SK-N-SH treated with all-trans-retinoic acid at 6 μM for 48 hours (cell line): Measurements from ENCODE around the gene PHYKPL.

Experiments used
- ATAC-seq: fragments of 200-7000 bp; cut with Tn5 transposase; 3 replicates; pipeline ENCODE4 v1.9.1; 2020; ENCODE audit warnings: mild to moderate bottlenecking, moderate library complexity
- BACH2 ChIP-seq: fragments of 250-450 bp; sonication (Bioruptor Pico); IDR thresholded peaks from 2 replicates; pipeline ENCODE4 v1.9.0; 2021; ENCODE audit warnings: mild to moderate bottlenecking, borderline replicate concordance
- CREB5 ChIP-seq: fragments of 250-450 bp; sonication (Bioruptor Pico); IDR thresholded peaks from 2 replicates; pipeline ENCODE4 v1.5.1; 2020; ENCODE audit warnings: low read depth, mild to moderate bottlenecking, moderate library complexity
- CSDC2 ChIP-seq: fragments of 250-450 bp; sonication (Bioruptor Pico); IDR thresholded peaks from 2 replicates; pipeline ENCODE4 v1.5.0; 2020; ENCODE audit warnings: mild to moderate bottlenecking, moderate library complexity
- CSRNP3 ChIP-seq: fragments of 250-450 bp; sonication (Bioruptor Pico); IDR thresholded peaks from 2 replicates; pipeline ENCODE4 v1.5.1; 2021; ENCODE audit warnings: mild to moderate bottlenecking, moderate library complexity
- ESRRG ChIP-seq: fragments of 250-450 bp; sonication (Bioruptor Pico); IDR thresholded peaks from 2 replicates; pipeline ENCODE4 v1.6.1; 2021; ENCODE audit warnings: mild to moderate bottlenecking
- GLIS3 ChIP-seq: fragments of 250-450 bp; sonication (Bioruptor Pico); IDR thresholded peaks from 2 replicates; pipeline ENCODE4 v1.5.0; 2020; ENCODE audit warnings: mild to moderate bottlenecking, moderate library complexity
- ISL1 ChIP-seq: fragments of 250-450 bp; sonication (Bioruptor Pico); IDR thresholded peaks from 2 replicates; pipeline ENCODE4 v2.1.2; 2022; ENCODE audit warnings: mild to moderate bottlenecking, moderate library complexity
- OSR1 ChIP-seq: fragments of 250-450 bp; sonication (Bioruptor Pico); IDR thresholded peaks from 2 replicates; pipeline ENCODE4 v1.8.0; 2022; ENCODE audit warnings: moderate library complexity, mild to moderate bottlenecking, inconsistent platforms
- PATZ1 ChIP-seq: fragments of 250-450 bp; sonication (Bioruptor Pico); IDR thresholded peaks from 2 replicates; pipeline ENCODE4 v1.8.0; 2020; ENCODE audit warnings: mild to moderate bottlenecking, moderate library complexity, borderline replicate concordance
- POU6F1 ChIP-seq: fragments of 250-450 bp; sonication (Bioruptor Pico); IDR thresholded peaks from 2 replicates; pipeline ENCODE4 v1.8.0; 2021; ENCODE audit warnings: low read depth, mild to moderate bottlenecking, moderate library complexity, borderline replicate concordance
- PPARA ChIP-seq: fragments of 250-450 bp; sonication (Bioruptor Pico); IDR thresholded peaks from 2 replicates; pipeline ENCODE4 v1.5.0; 2020; ENCODE audit warnings: mild to moderate bottlenecking, borderline replicate concordance
- RARB ChIP-seq: fragments of 250-450 bp; sonication (Bioruptor Pico); IDR thresholded peaks from 2 replicates; pipeline ENCODE4 v1.8.0; 2021; ENCODE audit warnings: mild to moderate bottlenecking, moderate library complexity
- SNAI2 ChIP-seq: fragments of 250-450 bp; sonication (Bioruptor Pico); IDR thresholded peaks from 2 replicates; pipeline ENCODE4 v1.5.0; 2020; ENCODE audit warnings: mild to moderate bottlenecking, moderate library complexity
- TCF4 ChIP-seq: fragments of 250-450 bp; sonication (Bioruptor Pico); IDR thresholded peaks from 2 replicates; pipeline ENCODE4 v1.8.0; 2021; ENCODE audit warnings: mild to moderate bottlenecking, moderate library complexity, borderline replicate concordance
- TSHZ2 ChIP-seq: fragments of 250-450 bp; sonication (Bioruptor Pico); IDR thresholded peaks from 2 replicates; pipeline ENCODE4 v1.5.0; 2020; ENCODE audit warnings: mild to moderate bottlenecking, moderate library complexity
- ZC3H10 ChIP-seq: fragments of 250-450 bp; sonication (Bioruptor Pico); IDR thresholded peaks from 2 replicates; pipeline ENCODE4 v1.5.1; 2021; ENCODE audit warnings: mild to moderate bottlenecking, moderate library complexity
- ZFP3 ChIP-seq: fragments of 250-450 bp; sonication (Bioruptor Pico); IDR thresholded peaks from 2 replicates; pipeline ENCODE4 v1.5.0; 2020; ENCODE audit warnings: mild to moderate bottlenecking, moderate library complexity
- ZFP30 ChIP-seq: fragments of 450-650 bp; formaldehyde crosslinking; IDR thresholded peaks from 2 replicates; pipeline ENCODE4 v1.5.0; 2022; ENCODE audit warnings: mild to moderate bottlenecking, moderate library complexity
- ZNF565 ChIP-seq: fragments of 450-650 bp; formaldehyde crosslinking; conservative IDR thresholded peaks from 2 replicates; pipeline ENCODE4 v1.5.0; 2020; ENCODE audit warnings: low read depth, mild to moderate bottlenecking, moderate library complexity
- ZNF70 ChIP-seq: fragments of 450-650 bp; formaldehyde crosslinking; IDR thresholded peaks from 2 replicates; pipeline ENCODE4 v1.5.0; 2020; ENCODE audit warnings: mild to moderate bottlenecking, moderate library complexity

The PHYKPL gene

GRCh38 chr5:178192244-178192643 lies 40.4 kb downstream of the PHYKPL start:
- TF ChIP-seq ISL1: no peak
- TF ChIP-seq PPARA (CRISPR knock-in tag): no peak
- TF ChIP-seq ZNF565 (CRISPR knock-in tag): no peak
- TF ChIP-seq CREB5 (CRISPR knock-in tag): no peak
- no peak for ATAC-seq

- ATAC-seq: no peak
- no peak for TF ChIP-seq CREB5 (CRISPR knock-in tag)
- no peak for TF ChIP-seq OSR1 (CRISPR knock-in tag)
- no peak for TF ChIP-seq ISL1
- no peak for TF ChIP-seq SNAI2 (CRISPR knock-in tag)
- TF ChIP-seq BACH2: no peak
- TF ChIP-seq TCF4 (CRISPR knock-in tag): no peak
- TF ChIP-seq TSHZ2 (CRISPR knock-in tag): no peak
- no peak for TF ChIP-seq RARB
- no peak for TF ChIP-seq CSRNP3 (CRISPR knock-in tag)
- TF ChIP-seq ZNF70 (CRISPR knock-in tag): no peak
- TF ChIP-seq POU6F1 (CRISPR knock-in tag): no peak
- TF ChIP-seq ZFP30 (CRISPR knock-in tag): no peak
- no peak for TF ChIP-seq CSDC2 (CRISPR knock-in tag)
- TF ChIP-seq GLIS3 (CRISPR knock-in tag): no peak
- TF ChIP-seq PPARA (CRISPR knock-in tag): no peak
- TF ChIP-seq ESRRG: no peak
- TF ChIP-seq ZFP3 (CRISPR knock-in tag): no peak
- no peak for TF ChIP-seq PATZ1 (CRISPR knock-in tag)
- no peak for TF ChIP-seq ZC3H10 (CRISPR knock-in tag)
Observed at GRCh38 chr5:178191661-178192060, 40.9 kb downstream of the PHYKPL start.

GRCh38 chr5:178189433-178189832 lies 43.2 kb downstream of the PHYKPL start:
- TF ChIP-seq ZFP30 (CRISPR knock-in tag): no peak
- no peak for TF ChIP-seq ZNF70 (CRISPR knock-in tag)
- no peak for TF ChIP-seq ESRRG
- no peak for TF ChIP-seq ZNF565 (CRISPR knock-in tag)
- no peak for TF ChIP-seq ISL1
- TF ChIP-seq ZC3H10 (CRISPR knock-in tag): no peak
- ATAC-seq: no peak
